Keratinocyte (primary cell): ENCODE data around the gene DEPDC7. TPM values are rescaled to one million over a fixed set of nuclear protein-coding genes. Genes with fewer than 3 reads are reported as not detected.
"Not testable (repeated sequence)": the region's sequence is repeated elsewhere in the genome, so short reads cannot be mapped to it uniquely, and the experiment has no call there.

Source experiments
- DNase-seq: peaks from one replicate; pipeline ENCODE4 v3.0.0-alpha.2; 2011; ENCODE audit warnings: low read depth, missing footprints, low spot score
- FAIRE-seq: peaks from 2 replicates; lab custom pipeline; 2011; peaks lifted over from hg19 to GRCh38; lab: Jason Lieb, UNC
- H2AFZ ChIP-seq: 2 replicates; pipeline ENCODE4 v1.6.0; 2012; ENCODE audit warnings: low read length, control low read depth, inconsistent platforms; ENCODE audit not compliant: control insufficient read depth
- H3K27ac ChIP-seq: 2 replicates; pipeline ENCODE4 v1.5.1; 2011; ENCODE audit warnings: low read length; ENCODE audit not compliant: control insufficient read depth, insufficient read depth
- H3K27me3 ChIP-seq: 3 replicates; pipeline ENCODE4 v1.6.0; 2011; ENCODE audit warnings: low read length; ENCODE audit not compliant: control insufficient read depth, insufficient read depth; ENCODE audit errors: extremely low read depth
- H3K36me3 ChIP-seq, 2 experiments: 2 replicates in 1 of 2; 3 replicates in 1 of 2; pipeline ENCODE4 v1.5.1; 2011; ENCODE audit warnings: low read length in 2 of 2, mild to moderate bottlenecking in 1 of 2; ENCODE audit not compliant: control insufficient read depth in 2 of 2, insufficient read depth in 2 of 2; ENCODE audit errors: extremely low read depth in 1 of 2
- H3K4me1 ChIP-seq: 3 replicates; pipeline ENCODE4 v1.5.1; 2011; ENCODE audit warnings: low read length; ENCODE audit not compliant: control insufficient read depth, insufficient read depth; ENCODE audit errors: extremely low read depth
- H3K4me2 ChIP-seq: 3 replicates; pipeline ENCODE4 v1.6.0; 2011; ENCODE audit warnings: low read depth, low read length; ENCODE audit not compliant: control insufficient read depth, insufficient read depth; ENCODE audit errors: extremely low read depth
- H3K4me3 ChIP-seq, 3 experiments: fragments of 200-600 bp in 1 of 3; sonication (generic) in 1 of 3; 2 replicates in 2 of 3; 3 replicates in 1 of 3; pipeline ENCODE4 v1.5.1; 2011 to 2016; ENCODE audit warnings: low read length in 3 of 3, mild to moderate bottlenecking in 3 of 3, control low read depth in 2 of 3, inconsistent platforms in 1 of 3, low read depth in 1 of 3, mixed read lengths in 1 of 3, mixed run types in 1 of 3, moderate library complexity in 1 of 3; ENCODE audit not compliant: control insufficient read depth in 2 of 3, insufficient read depth in 2 of 3; ENCODE audit errors: extremely low read depth in 1 of 3
- H3K79me2 ChIP-seq: 2 replicates; pipeline ENCODE4 v1.6.0; 2012; ENCODE audit warnings: low read length; ENCODE audit not compliant: control insufficient read depth, insufficient read depth
- H3K9ac ChIP-seq: 3 replicates; pipeline ENCODE4 v1.6.0; 2011; ENCODE audit warnings: low read length; ENCODE audit not compliant: control insufficient read depth, insufficient read depth; ENCODE audit errors: extremely low read depth
- H3K9me1 ChIP-seq: 3 replicates; pipeline ENCODE4 v1.6.0; 2011; ENCODE audit warnings: low read length; ENCODE audit not compliant: control insufficient read depth, insufficient read depth; ENCODE audit errors: extremely low read depth
- H3K9me3 ChIP-seq: 2 replicates; pipeline ENCODE4 v1.5.1; 2012; ENCODE audit warnings: low read depth, low read length; ENCODE audit not compliant: control insufficient read depth
- H4K20me1 ChIP-seq: 3 replicates; pipeline ENCODE4 v1.6.0; 2011; ENCODE audit warnings: low read length; ENCODE audit not compliant: control insufficient read depth, insufficient read depth; ENCODE audit errors: extremely low read depth
- EZH2 ChIP-seq: IDR thresholded peaks from one replicate; pipeline ENCODE4 v1.6.1; 2012; ENCODE audit warnings: inconsistent platforms, mild to moderate bottlenecking, low read length, moderate library complexity
- dilution Hi-C: fragments of 300-500 bp; cut with MboI; formaldehyde crosslinking; loops from one replicate; pipeline ENCODE4 v1.7.0; 2020; ENCODE audit warnings: low sequenced_read_pairs; ENCODE audit not compliant: extremely low pct_ligation_motif_present
- polyA plus RNA-seq, 5 experiments: library from polyadenylated mRNA; depleted of rRNA in 3 of 5; stranded (reverse) in 3 of 5; stranded (forward) in 1 of 5; unstranded in 1 of 5; fragments of >200 nt; gene quantifications; 1 replicate in 1 of 5; 2 replicates in 3 of 5; 3 replicates in 1 of 5; pipeline versions ENCODE4 v1.2.1 to v1.2.3, GENCODE V29; 2011 to 2012; ENCODE audit warnings: missing spikeins in 2 of 5, low read depth in 1 of 5, low replicate concordance in 1 of 5
- TF ChIP-seq, protein P1 (sequence below), 3 experiments: IDR thresholded peaks in 1 of 3; conservative IDR thresholded peaks in 1 of 3; optimal IDR thresholded peaks in 1 of 3; 2 replicates in 2 of 3; 3 replicates in 1 of 3; pipeline versions ENCODE3 to v1.5.1; 2011; ENCODE audit warnings: low read length in 3 of 3, mild to moderate bottlenecking in 3 of 3, moderate library complexity in 2 of 3, control low read depth in 1 of 3, inconsistent platforms in 1 of 3; ENCODE audit not compliant: insufficient read depth in 2 of 3; ENCODE audit errors: extremely low read depth in 1 of 3

Gene DEPDC7
- polyA plus RNA-seq, 1 donor (not counting 4 experiments of a cell fraction or from before 2014, with no cell fraction given): 29.8 TPM

DNA sequence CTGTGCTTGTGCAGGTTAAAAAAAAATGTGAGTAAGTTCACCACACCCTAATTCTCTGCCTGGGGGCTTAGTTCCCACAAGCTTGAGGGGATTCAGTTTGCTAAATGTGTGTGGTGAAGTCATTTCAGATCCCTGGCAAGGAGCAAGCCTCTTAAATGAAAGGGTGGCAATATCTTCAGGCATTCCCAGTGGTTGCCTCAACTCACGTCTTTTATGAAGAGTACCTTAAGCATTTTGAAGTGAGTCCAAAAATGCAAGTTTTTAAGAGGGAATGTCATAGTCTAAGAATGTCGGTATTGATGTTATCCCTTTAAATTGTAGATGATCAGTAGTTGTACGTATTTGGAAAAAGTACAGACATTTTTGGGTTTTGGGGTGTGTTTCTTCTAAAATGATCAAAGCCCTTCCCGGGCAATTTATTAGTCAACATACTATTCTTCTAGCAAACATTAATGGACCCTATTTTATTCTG, 28.6 kb downstream of the DEPDC7 start:
- H3K4me3 ChIP-seq: no peak overlapping the region
- H3K9me1 ChIP-seq: no peaks in the 10 kb centered on the region
- H2AFZ ChIP-seq: no peak overlapping the region
- H3K36me3 ChIP-seq: peaks cover 2 to 10% of the 10 kb centered on the region in 2 experiments
- FAIRE-seq (peak; percentile 89), DNase-seq (peak; percentile 97)
- dilution Hi-C loops: no loop called here
- H3K79me2 ChIP-seq: peaks cover 25% of the 10 kb centered on the region
- peaks cover 4% of the 10 kb centered on the region for H3K9me3 ChIP-seq
- H3K27ac ChIP-seq: peak overlapping the region; percentile 85
- peak overlapping the region; percentile 62 for H3K9ac ChIP-seq
- H3K27me3 ChIP-seq: no peaks in the 10 kb centered on the region
- no peaks in the 10 kb centered on the region for H4K20me1 ChIP-seq
- H3K4me2 ChIP-seq: peak overlapping the region; percentile 75
- no peak for TF ChIP-seq EZH2
- TF ChIP-seq, protein P1, sequence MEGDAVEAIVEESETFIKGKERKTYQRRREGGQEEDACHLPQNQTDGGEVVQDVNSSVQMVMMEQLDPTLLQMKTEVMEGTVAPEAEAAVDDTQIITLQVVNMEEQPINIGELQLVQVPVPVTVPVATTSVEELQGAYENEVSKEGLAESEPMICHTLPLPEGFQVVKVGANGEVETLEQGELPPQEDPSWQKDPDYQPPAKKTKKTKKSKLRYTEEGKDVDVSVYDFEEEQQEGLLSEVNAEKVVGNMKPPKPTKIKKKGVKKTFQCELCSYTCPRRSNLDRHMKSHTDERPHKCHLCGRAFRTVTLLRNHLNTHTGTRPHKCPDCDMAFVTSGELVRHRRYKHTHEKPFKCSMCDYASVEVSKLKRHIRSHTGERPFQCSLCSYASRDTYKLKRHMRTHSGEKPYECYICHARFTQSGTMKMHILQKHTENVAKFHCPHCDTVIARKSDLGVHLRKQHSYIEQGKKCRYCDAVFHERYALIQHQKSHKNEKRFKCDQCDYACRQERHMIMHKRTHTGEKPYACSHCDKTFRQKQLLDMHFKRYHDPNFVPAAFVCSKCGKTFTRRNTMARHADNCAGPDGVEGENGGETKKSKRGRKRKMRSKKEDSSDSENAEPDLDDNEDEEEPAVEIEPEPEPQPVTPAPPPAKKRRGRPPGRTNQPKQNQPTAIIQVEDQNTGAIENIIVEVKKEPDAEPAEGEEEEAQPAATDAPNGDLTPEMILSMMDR (optimal IDR thresholded peaks at IDR 0.05 in 1 of 3, IDR thresholded peaks at IDR 0.05 in 1 of 3, conservative IDR thresholded peaks at IDR 0.05 in 1 of 3; ENCODE audit: extremely low read depth in 1 of 3, insufficient read depth in 2 of 3, low read length in 3 of 3): no peak
- H3K4me1 ChIP-seq: peaks cover 52% of the 10 kb centered on the region

DNA sequence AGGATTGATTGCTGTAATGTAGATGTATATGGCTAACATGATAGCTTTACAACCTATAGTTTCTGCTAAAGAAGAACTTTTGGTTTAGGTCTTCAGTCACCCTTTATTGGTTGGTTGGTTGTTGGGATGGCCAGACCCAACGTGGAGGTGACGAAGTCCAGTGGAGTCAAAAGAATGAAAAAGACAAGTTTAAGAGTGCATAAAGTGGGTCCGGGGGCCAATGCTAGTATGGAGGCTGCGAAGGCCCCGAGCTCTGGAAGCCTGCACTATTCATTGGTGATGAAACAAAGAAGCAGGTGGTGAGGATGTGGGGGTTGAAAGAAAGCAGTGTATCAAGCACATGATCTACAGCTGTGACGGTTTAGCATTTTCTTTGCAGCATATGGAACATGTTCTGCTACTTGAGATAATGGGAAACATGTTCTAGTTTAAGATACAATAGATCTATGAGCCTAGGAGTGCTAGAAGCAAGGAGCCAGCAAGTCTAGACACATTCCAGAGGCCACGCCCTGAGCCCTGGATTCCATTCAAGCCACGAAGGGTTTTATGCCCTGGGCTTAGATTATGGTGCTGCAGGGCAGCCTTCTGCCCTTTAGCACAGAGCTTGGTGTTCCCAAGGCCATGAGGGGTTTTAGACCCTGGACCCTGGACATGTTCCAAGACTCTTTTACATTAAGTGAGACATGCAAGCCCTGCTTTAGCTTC, 30.0 kb downstream of the DEPDC7 start:
- Histone ChIP-seq H3K9me3 (peaks cover 4% of the 10 kb centered on the region), H3K27ac (peak overlapping the region; percentile 85), H3K36me3 (peaks cover 2 to 12% of the 10 kb centered on the region in 2 experiments), H3K9me1 (no peaks in the 10 kb centered on the region), H3K4me2 (peak overlapping the region; percentile 3), H3K9ac (peak overlapping the region; percentile 49), H2AFZ (no peak overlapping the region), H3K79me2 (peaks cover 18% of the 10 kb centered on the region), H3K4me3 (no peak overlapping the region), H4K20me1 (no peaks in the 10 kb centered on the region), H3K27me3 (no peaks in the 10 kb centered on the region), H3K4me1 (peaks cover 48% of the 10 kb centered on the region)
- dilution Hi-C loops: no loop called here
- TF ChIP-seq EZH2: no peak
- TF ChIP-seq, protein P1 (optimal IDR thresholded peaks at IDR 0.05 in 1 of 3, IDR thresholded peaks at IDR 0.05 in 1 of 3, conservative IDR thresholded peaks at IDR 0.05 in 1 of 3; ENCODE audit: extremely low read depth in 1 of 3, insufficient read depth in 2 of 3, low read length in 3 of 3): no peak
- FAIRE-seq (peak; percentile 82), DNase-seq (peak; percentile 78)

- H3K9ac ChIP-seq, H3K27me3 ChIP-seq, H2AFZ ChIP-seq, dilution Hi-C loops, H3K27ac ChIP-seq, H3K4me2 ChIP-seq, DNase-seq, H3K4me3 ChIP-seq, H3K9me1 ChIP-seq, H4K20me1 ChIP-seq, FAIRE-seq, H3K79me2 ChIP-seq, H3K9me3 ChIP-seq: not testable (repeated sequence)
- peaks cover 2 to 15% of the 10 kb centered on the region in 2 experiments for H3K36me3 ChIP-seq
- H3K4me1 ChIP-seq: peaks cover 30% of the 10 kb centered on the region
Observed at GRCh38 chr11:33048701-33049100, 33.0 kb downstream of the DEPDC7 start.
